Measurements from ENCODE around the gene TSPEAR.

GRCh38 chr21:44686843-44687561 is 24.4 kb downstream of the TSPEAR start:
- TF ChIP-seq, protein P1, sequence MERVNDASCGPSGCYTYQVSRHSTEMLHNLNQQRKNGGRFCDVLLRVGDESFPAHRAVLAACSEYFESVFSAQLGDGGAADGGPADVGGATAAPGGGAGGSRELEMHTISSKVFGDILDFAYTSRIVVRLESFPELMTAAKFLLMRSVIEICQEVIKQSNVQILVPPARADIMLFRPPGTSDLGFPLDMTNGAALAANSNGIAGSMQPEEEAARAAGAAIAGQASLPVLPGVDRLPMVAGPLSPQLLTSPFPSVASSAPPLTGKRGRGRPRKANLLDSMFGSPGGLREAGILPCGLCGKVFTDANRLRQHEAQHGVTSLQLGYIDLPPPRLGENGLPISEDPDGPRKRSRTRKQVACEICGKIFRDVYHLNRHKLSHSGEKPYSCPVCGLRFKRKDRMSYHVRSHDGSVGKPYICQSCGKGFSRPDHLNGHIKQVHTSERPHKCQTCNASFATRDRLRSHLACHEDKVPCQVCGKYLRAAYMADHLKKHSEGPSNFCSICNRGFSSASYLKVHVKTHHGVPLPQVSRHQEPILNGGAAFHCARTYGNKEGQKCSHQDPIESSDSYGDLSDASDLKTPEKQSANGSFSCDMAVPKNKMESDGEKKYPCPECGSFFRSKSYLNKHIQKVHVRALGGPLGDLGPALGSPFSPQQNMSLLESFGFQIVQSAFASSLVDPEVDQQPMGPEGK (CRISPR knock-in tag; IDR thresholded peaks at IDR 0.05; ENCODE audit: borderline replicate concordance) = no peak
- TF ChIP-seq, protein P2, sequence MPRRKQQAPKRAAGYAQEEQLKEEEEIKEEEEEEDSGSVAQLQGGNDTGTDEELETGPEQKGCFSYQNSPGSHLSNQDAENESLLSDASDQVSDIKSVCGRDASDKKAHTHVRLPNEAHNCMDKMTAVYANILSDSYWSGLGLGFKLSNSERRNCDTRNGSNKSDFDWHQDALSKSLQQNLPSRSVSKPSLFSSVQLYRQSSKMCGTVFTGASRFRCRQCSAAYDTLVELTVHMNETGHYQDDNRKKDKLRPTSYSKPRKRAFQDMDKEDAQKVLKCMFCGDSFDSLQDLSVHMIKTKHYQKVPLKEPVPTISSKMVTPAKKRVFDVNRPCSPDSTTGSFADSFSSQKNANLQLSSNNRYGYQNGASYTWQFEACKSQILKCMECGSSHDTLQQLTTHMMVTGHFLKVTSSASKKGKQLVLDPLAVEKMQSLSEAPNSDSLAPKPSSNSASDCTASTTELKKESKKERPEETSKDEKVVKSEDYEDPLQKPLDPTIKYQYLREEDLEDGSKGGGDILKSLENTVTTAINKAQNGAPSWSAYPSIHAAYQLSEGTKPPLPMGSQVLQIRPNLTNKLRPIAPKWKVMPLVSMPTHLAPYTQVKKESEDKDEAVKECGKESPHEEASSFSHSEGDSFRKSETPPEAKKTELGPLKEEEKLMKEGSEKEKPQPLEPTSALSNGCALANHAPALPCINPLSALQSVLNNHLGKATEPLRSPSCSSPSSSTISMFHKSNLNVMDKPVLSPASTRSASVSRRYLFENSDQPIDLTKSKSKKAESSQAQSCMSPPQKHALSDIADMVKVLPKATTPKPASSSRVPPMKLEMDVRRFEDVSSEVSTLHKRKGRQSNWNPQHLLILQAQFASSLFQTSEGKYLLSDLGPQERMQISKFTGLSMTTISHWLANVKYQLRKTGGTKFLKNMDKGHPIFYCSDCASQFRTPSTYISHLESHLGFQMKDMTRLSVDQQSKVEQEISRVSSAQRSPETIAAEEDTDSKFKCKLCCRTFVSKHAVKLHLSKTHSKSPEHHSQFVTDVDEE (CRISPR knock-in tag; IDR thresholded peaks at IDR 0.05) = no peak
- no peak for TF ChIP-seq ZNF8 (CRISPR knock-in tag; IDR thresholded peaks at IDR 0.05)
- no peak for TF ChIP-seq PPARA (CRISPR knock-in tag; IDR thresholded peaks at IDR 0.05; ENCODE audit: borderline replicate concordance)
- TF ChIP-seq OSR1 (CRISPR knock-in tag; IDR thresholded peaks at IDR 0.05) = no peak
- no peak for TF ChIP-seq ZFP3 (CRISPR knock-in tag; IDR thresholded peaks at IDR 0.05)

Data from SK-N-SH treated with all-trans-retinoic acid at 6 μM for 48 hours (cell line).